ENCODE results near the gene CETN1.

- TF ChIP-seq CTCF (IDR thresholded peaks at IDR 0.05) (no peak), POLR2AphosphoS5 (IDR thresholded peaks at IDR 0.05) (no peak), POLR2A (IDR thresholded peaks at IDR 0.05) (no peak)
Measured at GRCh38 chr18:564708-565561, 15.2 kb upstream of the CETN1 start.

All from breast epithelium (tissue), 3 donors.